PC-3 (cell line): Measurements from ENCODE around the gene CSHL1. TPM values are rescaled to one million over a fixed set of nuclear protein-coding genes. Genes with fewer than 3 reads are reported as not detected.

Experiments used
- ATAC-seq: fragments of 200-7000 bp; cut with Tn5 transposase; 2 replicates; pipeline ENCODE4 v1.9.1; 2020; ENCODE audit warnings: mild to moderate bottlenecking, moderate library complexity
- BruUV-seq: library from RNA; stranded (reverse); fragments of 400-500 nt; replicated peaks from 2 replicates; lab custom pipeline; 2021; lab: Mats Ljungman, UMichigan
- CTCF ChIA-PET: fragments of 300-600 bp; sonication (Branson Sonifier 250); formaldehyde crosslinking; loops from one replicate; lab custom pipeline; 2022; ENCODE audit warnings: antibody characterized with exemption; lab: Charles Lee
- POLR2A ChIA-PET: fragments of 300-600 bp; sonication (Branson Sonifier 250); formaldehyde crosslinking; loops from one replicate; lab custom pipeline; 2022; ENCODE audit warnings: antibody characterized with exemption; ENCODE audit not compliant: unreplicated experiment; lab: Charles Lee
- DNase-seq: peaks from one replicate; pipeline ENCODE4 v3.0.0-alpha.2; 2015
- H2AFZ ChIP-seq: fragments of 300-600 bp; sonication (generic); 2 replicates; pipeline ENCODE4 v1.6.0; 2016; ENCODE audit warnings: antibody characterized with exemption, low read length
- H3F3A ChIP-seq: fragments of 300-600 bp; sonication (generic); one replicate; pipeline ENCODE4 v1.6.0; 2017; ENCODE audit warnings: antibody characterized with exemption, low read length, control low read depth, mild to moderate bottlenecking; ENCODE audit not compliant: unreplicated experiment
- H3K27ac ChIP-seq: fragments of 300-600 bp; sonication (generic); 2 replicates; pipeline ENCODE4 v1.5.1; 2016; ENCODE audit warnings: mild to moderate bottlenecking, low read length
- H3K27me3 ChIP-seq: fragments of 300-600 bp; sonication (generic); 2 replicates; pipeline ENCODE4 v1.6.1; 2016; ENCODE audit warnings: low read length, mixed read lengths
- H3K36me3 ChIP-seq: fragments of 300-600 bp; sonication (generic); 2 replicates; pipeline ENCODE4 v1.6.1; 2016; ENCODE audit warnings: low read depth, mixed run types, low read length, mixed read lengths
- H3K4me1 ChIP-seq: fragments of 300-600 bp; sonication (generic); 2 replicates; pipeline ENCODE4 v1.5.1; 2016; ENCODE audit warnings: low read length; ENCODE audit not compliant: insufficient read depth
- H3K4me2 ChIP-seq: fragments of 300-600 bp; sonication (generic); 2 replicates; pipeline ENCODE4 v1.6.0; 2016; ENCODE audit warnings: low read length
- H3K4me3 ChIP-seq: fragments of 300-600 bp; sonication (generic); 2 replicates; pipeline ENCODE4 v1.5.1; 2016; ENCODE audit warnings: mild to moderate bottlenecking, low read length, mixed read lengths
- H3K79me2 ChIP-seq: fragments of 300-600 bp; sonication (generic); 2 replicates; pipeline ENCODE4 v1.6.1; 2017; ENCODE audit warnings: low read length, mixed read lengths
- H3K9ac ChIP-seq: fragments of 300-600 bp; sonication (generic); 2 replicates; pipeline ENCODE4 v1.6.0; 2016; ENCODE audit warnings: mild to moderate bottlenecking, low read length
- H3K9me2 ChIP-seq: fragments of 300-600 bp; sonication (generic); replicated peaks from 2 replicates; pipeline ENCODE4 v1.6.1; 2016; ENCODE audit warnings: mixed run types, low read length, mixed read lengths
- H3K9me3 ChIP-seq: fragments of 300-600 bp; sonication (generic); 2 replicates; pipeline ENCODE4 v1.6.1; 2016; ENCODE audit warnings: low read length, mixed read lengths
- H4K20me1 ChIP-seq: fragments of 300-600 bp; sonication (generic); 2 replicates; pipeline ENCODE4 v1.6.1; 2016; ENCODE audit warnings: low read length, mixed read lengths
- EZH2 ChIP-seq: fragments of 300-600 bp; sonication (generic); IDR thresholded peaks from one replicate; pipeline ENCODE4 v1.6.1; 2017; ENCODE audit warnings: antibody characterized with exemption, mild to moderate bottlenecking, low read length; ENCODE audit not compliant: unreplicated experiment
- EZH2phosphoT487 ChIP-seq: fragments of 300-600 bp; sonication (generic); IDR thresholded peaks from 2 replicates; pipeline ENCODE4 v1.6.1; 2018; ENCODE audit warnings: mild to moderate bottlenecking, antibody characterized with exemption, low read length, borderline replicate concordance
- intact Hi-C: fragments of 100-400 bp; cut with micrococcal nuclease; formaldehyde crosslinking; loops from 2 replicates; pipeline ENCODE4 v1.9.0; 2023
- total RNA-seq: library from RNA; depleted of rRNA; stranded (reverse); fragments of >200 nt; gene quantifications from 2 replicates; pipeline ENCODE4 v1.2.3, GENCODE V29; 2014
- TF ChIP-seq, protein P1 (sequence below): fragments of 300-600 bp; sonication (generic); conservative IDR thresholded peaks from 2 replicates; pipeline ENCODE4 v1.5.1; 2017; ENCODE audit warnings: antibody characterized with exemption, low read depth, mild to moderate bottlenecking, low read length

The CSHL1 gene
- total RNA-seq, 1 experiment from 2014 or later: not detected

- intact Hi-C loops: no loop called here
- no peak for TF ChIP-seq EZH2phosphoT487
- no peak for TF ChIP-seq EZH2
- TF ChIP-seq, protein P1, sequence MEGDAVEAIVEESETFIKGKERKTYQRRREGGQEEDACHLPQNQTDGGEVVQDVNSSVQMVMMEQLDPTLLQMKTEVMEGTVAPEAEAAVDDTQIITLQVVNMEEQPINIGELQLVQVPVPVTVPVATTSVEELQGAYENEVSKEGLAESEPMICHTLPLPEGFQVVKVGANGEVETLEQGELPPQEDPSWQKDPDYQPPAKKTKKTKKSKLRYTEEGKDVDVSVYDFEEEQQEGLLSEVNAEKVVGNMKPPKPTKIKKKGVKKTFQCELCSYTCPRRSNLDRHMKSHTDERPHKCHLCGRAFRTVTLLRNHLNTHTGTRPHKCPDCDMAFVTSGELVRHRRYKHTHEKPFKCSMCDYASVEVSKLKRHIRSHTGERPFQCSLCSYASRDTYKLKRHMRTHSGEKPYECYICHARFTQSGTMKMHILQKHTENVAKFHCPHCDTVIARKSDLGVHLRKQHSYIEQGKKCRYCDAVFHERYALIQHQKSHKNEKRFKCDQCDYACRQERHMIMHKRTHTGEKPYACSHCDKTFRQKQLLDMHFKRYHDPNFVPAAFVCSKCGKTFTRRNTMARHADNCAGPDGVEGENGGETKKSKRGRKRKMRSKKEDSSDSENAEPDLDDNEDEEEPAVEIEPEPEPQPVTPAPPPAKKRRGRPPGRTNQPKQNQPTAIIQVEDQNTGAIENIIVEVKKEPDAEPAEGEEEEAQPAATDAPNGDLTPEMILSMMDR: no peak
- Histone ChIP-seq H3K4me1 (no peaks in the 10 kb centered on the region), H3K79me2 (no peaks in the 10 kb centered on the region), H3K4me3 (no peak overlapping the region), H3F3A (no peaks in the 10 kb centered on the region), H3K9me2 (no peaks in the 10 kb centered on the region), H3K27ac (no peak overlapping the region), H3K27me3 (no peaks in the 10 kb centered on the region), H3K4me2 (no peak overlapping the region), H3K9ac (no peak overlapping the region), H3K36me3 (no peaks in the 10 kb centered on the region), H4K20me1 (no peaks in the 10 kb centered on the region), H3K9me3 (no peaks in the 10 kb centered on the region), H2AFZ (no peak overlapping the region)
- no peak for DNase-seq
- CTCF ChIA-PET: interaction anchor here (0.5 kb wide), 1 partner anchor 206 kb away, joined by 4 read pairs; no protein-coding TSS in a partner anchor
- POLR2A ChIA-PET: no interaction called here
- no peak for ATAC-seq
- BruUV-seq: no TSS peak
Observed at GRCh38 chr17:63928172-63928666, 17.2 kb upstream of the CSHL1 start.

- ChIA-PET CTCF (interaction anchor here (0.5 kb wide), 1 partner anchor 206 kb away, joined by 4 read pairs; no protein-coding TSS in a partner anchor), POLR2A (interaction anchor here (0.6 kb wide), 1 partner anchor 38 kb away, joined by 4 read pairs; no protein-coding TSS in a partner anchor)
- no peak overlapping the region for H2AFZ ChIP-seq
- no peaks in the 10 kb centered on the region for H3K27me3 ChIP-seq
- no peaks in the 10 kb centered on the region for H3K4me1 ChIP-seq
- H3K4me2 ChIP-seq: no peak overlapping the region
- H3F3A ChIP-seq: no peaks in the 10 kb centered on the region
- DNase-seq (no peak), ATAC-seq (no peak)
- no peaks in the 10 kb centered on the region for H3K36me3 ChIP-seq
- H4K20me1 ChIP-seq: no peaks in the 10 kb centered on the region
- no peak overlapping the region for H3K27ac ChIP-seq
- no peak overlapping the region for H3K9ac ChIP-seq
- H3K4me3 ChIP-seq: no peak overlapping the region
- intact Hi-C loops: no loop called here
- H3K9me3 ChIP-seq: no peaks in the 10 kb centered on the region
- H3K9me2 ChIP-seq: no peaks in the 10 kb centered on the region
- BruUV-seq: no TSS peak
- no peak for TF ChIP-seq EZH2phosphoT487
- no peak for TF ChIP-seq EZH2
- TF ChIP-seq, protein P1: no peak
- no peaks in the 10 kb centered on the region for H3K79me2 ChIP-seq
Observed at GRCh38 chr17:63927464-63928171, 16.6 kb upstream of the CSHL1 start.

DNA sequence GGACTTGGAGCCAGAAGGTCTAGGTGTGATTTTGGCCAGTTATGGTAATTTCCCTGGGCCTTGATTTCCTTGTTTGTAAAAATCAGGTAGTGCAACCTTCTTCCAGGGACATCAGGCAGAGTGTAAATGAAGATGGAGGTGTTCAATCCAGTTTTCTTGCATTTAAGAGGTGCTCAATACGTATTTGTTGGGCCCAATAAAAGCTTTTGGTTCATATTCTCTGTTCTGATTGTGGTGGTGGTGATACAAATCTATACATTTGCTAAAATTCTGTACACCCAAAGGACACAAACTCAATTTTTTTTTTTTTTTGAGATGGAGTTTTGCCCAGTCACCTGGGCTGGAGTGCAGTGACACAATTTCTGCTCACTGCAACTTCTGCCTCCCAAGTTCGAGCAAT, 15.1 kb upstream of the CSHL1 start:
- intact Hi-C loops: no loop called here
- Histone ChIP-seq H3K4me3 (no peak overlapping the region), H3K9ac (no peak overlapping the region), H3F3A (no peaks in the 10 kb centered on the region), H3K79me2 (no peaks in the 10 kb centered on the region), H2AFZ (no peak overlapping the region), H3K36me3 (no peaks in the 10 kb centered on the region), H4K20me1 (no peaks in the 10 kb centered on the region), H3K9me3 (no peaks in the 10 kb centered on the region), H3K4me1 (no peaks in the 10 kb centered on the region), H3K9me2 (no peaks in the 10 kb centered on the region), H3K4me2 (no peak overlapping the region), H3K27me3 (no peaks in the 10 kb centered on the region), H3K27ac (no peak overlapping the region)
- DNase-seq (no peak), ATAC-seq (no peak)
- TF ChIP-seq EZH2 (no peak), EZH2phosphoT487 (no peak)
- TF ChIP-seq, protein P1: no peak
- POLR2A ChIA-PET: no interaction called here
- CTCF ChIA-PET: interaction anchor here (0.6 kb wide), 1 partner anchor 67 kb away, joined by 3 read pairs; no protein-coding TSS in a partner anchor
- BruUV-seq: no TSS peak
